GM12878 (cell line): ENCODE measurements around the gene DUSP10. TPM values are rescaled to one million over a fixed set of nuclear protein-coding genes. Genes with fewer than 3 reads are reported as not detected.

ENCODE experiments used
- ATAC-seq: fragments of 200-7000 bp; cut with Tn5 transposase; 3 replicates; pipeline ENCODE4 v1.9.1; 2020; ENCODE audit warnings: mild to moderate bottlenecking, moderate library complexity
- BruUV-seq: library from RNA; stranded (reverse); fragments of 400-500 nt; replicated peaks from 2 replicates; lab custom pipeline; 2021; lab: Mats Ljungman, UMichigan
- CTCF ChIA-PET: fragments of 300-600 bp; sonication (Branson Sonifier 250); formaldehyde crosslinking; extraction: SDS; loops from one replicate; lab custom pipeline; 2021; ENCODE audit warnings: inconsistent platforms; lab: Yijun Ruan, JAX
- POLR2A ChIA-PET: fragments of 350-600 bp; formaldehyde crosslinking; extraction: SDS; loops from one replicate; lab custom pipeline; 2021; ENCODE audit warnings: inconsistent platforms; lab: Charles Lee
- RAD21 ChIA-PET: fragments of 300-600 bp; sonication (Branson Sonifier 250); formaldehyde crosslinking; loops from one replicate; lab custom pipeline; 2023; ENCODE audit warnings: antibody characterized with exemption; ENCODE audit not compliant: unreplicated experiment; lab: Charles Lee
- SMC1A ChIA-PET: fragments of 300-600 bp; sonication (Branson Sonifier 250); formaldehyde crosslinking; loops from one replicate; lab custom pipeline; 2023; ENCODE audit not compliant: unreplicated experiment, uncharacterized antibody; lab: Charles Lee
- DNase-seq: peaks from one replicate; pipeline ENCODE4 v3.0.0-alpha.2; 2011; ENCODE audit warnings: low read depth, low spot score
- FAIRE-seq: peaks from 3 replicates; lab custom pipeline; 2011; peaks lifted over from hg19 to GRCh38; lab: Jason Lieb, UNC
- H2AFZ ChIP-seq: 2 replicates; pipeline ENCODE4 v1.6.0; 2011; ENCODE audit warnings: low read depth, low read length, control low read depth; ENCODE audit not compliant: control insufficient read depth
- H3K27ac ChIP-seq: 2 replicates; pipeline ENCODE4 v1.5.1; 2011; ENCODE audit warnings: control low read depth; ENCODE audit not compliant: control insufficient read depth, insufficient read depth
- H3K27me3 ChIP-seq, 2 experiments: replicated peaks in 1 of 2; 2 replicates each; pipeline versions ENCODE4 v1.6.0 to v1.6.1; 2011; ENCODE audit warnings: low read length in 1 of 2; ENCODE audit not compliant: control insufficient read depth in 2 of 2, insufficient read depth in 2 of 2
- H3K36me3 ChIP-seq, 2 experiments: 2 replicates each; pipeline ENCODE4 v1.5.1; 2011; ENCODE audit warnings: low read length in 1 of 2; ENCODE audit not compliant: control insufficient read depth in 2 of 2, insufficient read depth in 2 of 2
- H3K4me1 ChIP-seq: 2 replicates; pipeline ENCODE4 v1.6.1; 2011; ENCODE audit warnings: mild to moderate bottlenecking, low read length, moderate library complexity, mixed read lengths; ENCODE audit not compliant: control insufficient read depth, insufficient read depth
- H3K4me2 ChIP-seq: 2 replicates; pipeline ENCODE4 v1.6.0; 2011; ENCODE audit warnings: control low read depth; ENCODE audit not compliant: control insufficient read depth, insufficient read depth
- H3K4me3 ChIP-seq: fragments of 200-600 bp; sonication (generic); 2 replicates; pipeline ENCODE4 v1.5.1; 2016
- H3K79me2 ChIP-seq: 2 replicates; pipeline ENCODE4 v1.6.0; 2011; ENCODE audit warnings: low read length; ENCODE audit not compliant: control insufficient read depth, insufficient read depth
- H3K9ac ChIP-seq: 2 replicates; pipeline ENCODE4 v1.8.0; 2011; ENCODE audit warnings: low read length, control low read depth, mixed read lengths; ENCODE audit not compliant: control insufficient read depth, insufficient read depth
- H3K9me3 ChIP-seq: replicated peaks from 3 replicates; pipeline ENCODE4 v1.5.1; 2011; ENCODE audit warnings: mild to moderate bottlenecking, low read length; ENCODE audit not compliant: control insufficient read depth, insufficient read depth
- H4K20me1 ChIP-seq: 2 replicates; pipeline ENCODE4 v1.6.0; 2011; ENCODE audit not compliant: control insufficient read depth, insufficient read depth
- CEBPZ ChIP-seq: fragments of 150-350 bp; IDR thresholded peaks from 2 replicates; pipeline ENCODE4 v1.6.1; 2016; ENCODE audit warnings: low read depth, low read length
- JUNB ChIP-seq: IDR thresholded peaks from 2 replicates; pipeline ENCODE4 v1.6.1; 2016; ENCODE audit warnings: antibody characterized with exemption, mild to moderate bottlenecking
- KAT2A ChIP-seq: conservative IDR thresholded peaks from 2 replicates; pipeline ENCODE4 v1.6.1; 2011; ENCODE audit warnings: low read depth, low read length; ENCODE audit not compliant: control insufficient read depth
- PAX8 ChIP-seq: fragments of 450-650 bp; IDR thresholded peaks from 2 replicates; pipeline ENCODE4 v1.6.1; 2017; ENCODE audit warnings: mild to moderate bottlenecking, moderate library complexity
- POLR2AphosphoS2 ChIP-seq: IDR thresholded peaks from 2 replicates; pipeline ENCODE4 v1.6.1; 2011; ENCODE audit warnings: low read depth, mild to moderate bottlenecking, low read length, improper control_type of control experiment, moderate library complexity
- RELB ChIP-seq: fragments of 450-650 bp; IDR thresholded peaks from 2 replicates; pipeline ENCODE4 v1.6.1; 2017; ENCODE audit warnings: low read depth, mild to moderate bottlenecking, moderate library complexity
- ZNF207 ChIP-seq: fragments of 450-650 bp; IDR thresholded peaks from 2 replicates; pipeline ENCODE4 v1.6.1; 2014; ENCODE audit warnings: antibody characterized with exemption, mild to moderate bottlenecking, borderline replicate concordance
- ZNF24 ChIP-seq: fragments of 450-650 bp; IDR thresholded peaks from 2 replicates; pipeline ENCODE4 v1.6.1; 2017; ENCODE audit warnings: antibody characterized with exemption, mild to moderate bottlenecking
- WGBS: methylation state at CpG from one replicate; pipeline ENCODE4 v1.1.6; 2016; ENCODE audit warnings: low lambda C conversion rate; ENCODE audit not compliant: insufficient replicate concordance, insufficient coverage; ENCODE audit errors: missing lambda C conversion rate; 5-methylcytosine and 5-hydroxymethylcytosine counted together
- in situ Hi-C: fragments of 300-500 bp; cut with MboI; formaldehyde crosslinking; loops from 9 replicates; pipeline ENCODE4 v1.14.3; 2018; ENCODE audit warnings: mixed read lengths
- intact Hi-C: fragments of 100-400 bp; cut with micrococcal nuclease; formaldehyde crosslinking; loops from one replicate; pipeline ENCODE4 v1.14.2; 2022; ENCODE audit not compliant: unreplicated experiment
- polyA plus RNA-seq, 11 experiments: library from polyadenylated mRNA; depleted of rRNA in 4 of 11; unstranded in 6 of 11; stranded (reverse) in 5 of 11; fragments of >200 nt; fragmentation: Nextera tagmentation in 4 of 11; fragmentation: Illumina TruSeq in 1 of 11; extraction: Ambion mirVana in 4 of 11; extraction: Trizol in 1 of 11; gene quantifications; 1 replicate in 1 of 11; 2 replicates in 10 of 11; pipeline versions ENCODE4 v1.2.1 to v1.2.3, GENCODE V29; 2011 to 2016; ENCODE audit warnings: inconsistent platforms in 2 of 11, missing spikeins in 2 of 11, low read depth in 1 of 11
- total RNA-seq, 4 experiments: library from RNA; depleted of rRNA in 3 of 4; stranded (reverse); fragments of >200 nt in 3 of 4; fragmentation: Illumina TruSeq in 1 of 4; extraction: Trizol in 1 of 4; gene quantifications; 2 replicates each; pipeline versions ENCODE4 v1.2.1 to v1.2.3, GENCODE V29; 2013 to 2021
- TF ChIP-seq, protein P1 (sequence below): fragments of 450-650 bp; IDR thresholded peaks from 2 replicates; pipeline ENCODE4 v1.6.1; 2017; ENCODE audit warnings: borderline replicate concordance

Gene DUSP10
- total and polyA plus RNA-seq, 10 of the 15 experiments (the other 5 are each of a cell fraction or from before 2014, with no cell fraction given): 20.3 to 38.4 (median 27.8) TPM

GRCh38 chr1:221765527-221765926, 23.6 kb upstream of the DUSP10 start:
- FAIRE-seq (no peak), ATAC-seq (no peak)
- H2AFZ ChIP-seq: no peak overlapping the region
- POLR2A ChIA-PET: interaction anchor here (1.9 kb wide), 1 partner anchor 12 kb away, joined by 7 read pairs; no protein-coding TSS in a partner anchor
- CTCF ChIA-PET: interaction anchor here (1.0 to 3.0 kb wide), 2 partner anchors 10 to 12 kb away, joined by 3 to 8 read pairs; no protein-coding TSS in a partner anchor
- H3K27ac ChIP-seq: no peak overlapping the region
- H3K4me1 ChIP-seq: peaks cover 24% of the 10 kb centered on the region
- SMC1A ChIA-PET: interaction anchor here (1.4 to 2.2 kb wide), 2 partner anchors 8 to 10 kb away, joined by 5 to 14 read pairs; no protein-coding TSS in a partner anchor
- H3K36me3 ChIP-seq: no peaks in the 10 kb centered on the region
- H3K79me2 ChIP-seq: no peaks in the 10 kb centered on the region
- TF ChIP-seq JUNB: 0 out of 2 replicates have a peak, but pooled peaks have one; percentile 8
- TF ChIP-seq, protein P1, sequence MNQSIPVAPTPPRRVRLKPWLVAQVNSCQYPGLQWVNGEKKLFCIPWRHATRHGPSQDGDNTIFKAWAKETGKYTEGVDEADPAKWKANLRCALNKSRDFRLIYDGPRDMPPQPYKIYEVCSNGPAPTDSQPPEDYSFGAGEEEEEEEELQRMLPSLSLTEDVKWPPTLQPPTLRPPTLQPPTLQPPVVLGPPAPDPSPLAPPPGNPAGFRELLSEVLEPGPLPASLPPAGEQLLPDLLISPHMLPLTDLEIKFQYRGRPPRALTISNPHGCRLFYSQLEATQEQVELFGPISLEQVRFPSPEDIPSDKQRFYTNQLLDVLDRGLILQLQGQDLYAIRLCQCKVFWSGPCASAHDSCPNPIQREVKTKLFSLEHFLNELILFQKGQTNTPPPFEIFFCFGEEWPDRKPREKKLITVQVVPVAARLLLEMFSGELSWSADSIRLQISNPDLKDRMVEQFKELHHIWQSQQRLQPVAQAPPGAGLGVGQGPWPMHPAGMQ: no peak
- TF ChIP-seq, all 136 proteins: peak for 1
- no TSS peak for BruUV-seq
- RAD21 ChIA-PET: interaction anchor here (0.7 to 2.0 kb wide), 4 partner anchors 8 to 227 kb away, joined by 3 to 6 read pairs (median 5); no protein-coding TSS in a partner anchor
- no peak overlapping the region for H3K4me3 ChIP-seq
- no peak overlapping the region for H3K4me2 ChIP-seq
- no peak for DNase-seq
- 2% methylated on average over 2 of the region's 2 CpGs for WGBS
- H4K20me1 ChIP-seq: no peaks in the 10 kb centered on the region
- intact Hi-C loops: no loop called here
- no peaks in the 10 kb centered on the region; the same call in 2 of the 3 replicates for H3K9me3 ChIP-seq
- H3K9ac ChIP-seq: no peak overlapping the region
- no peaks in the 10 kb centered on the region for H3K27me3 ChIP-seq
- in situ Hi-C loops: no loop called here

- Histone ChIP-seq H3K4me3 (no peak overlapping the region), H3K4me2 (peak overlapping the region; percentile 90), H3K79me2 (no peaks in the 10 kb centered on the region; the same call in 1 of the 2 replicates), H3K9me3 (no peaks in the 10 kb centered on the region; the same call in 1 of the 3 replicates), H3K27me3 (no peaks in the 10 kb centered on the region), H4K20me1 (no peaks in the 10 kb centered on the region), H3K36me3 (no peaks in the 10 kb centered on the region), H3K9ac (no peak overlapping the region; the same call in 1 of the 2 replicates), H3K4me1 (peaks cover 58% of the 10 kb centered on the region), H2AFZ (peak overlapping the region; percentile 65; the same call in 1 of the 2 replicates), H3K27ac (peak overlapping the region; percentile 90)
- SMC1A ChIA-PET: interaction anchor here (0.9 to 13.2 kb wide), 11 partner anchors 13 to 113 kb away, joined by 3 to 510 read pairs (median 3); partner anchors contain the start of gene DUSP10
- CTCF ChIA-PET: interaction anchor here (0.7 to 12.2 kb wide), 9 partner anchors 8 to 883 kb away, joined by 3 to 153 read pairs (median 5); partner anchors contain the start of genes DUSP10 and HLX
- no TSS peak for BruUV-seq
- DNase-seq: no peak
- no peak for ATAC-seq
- POLR2A ChIA-PET: interaction anchor here (1.2 to 13.1 kb wide), 6 partner anchors 12 to 278 kb away, joined by 3 to 203 read pairs (median 4); partner anchors contain the start of gene DUSP10
- in situ Hi-C loops (no loop called here), intact Hi-C loops (no loop called here)
- no peak for FAIRE-seq
- WGBS: 57% methylated on average over 2 of the region's 2 CpGs
- RAD21 ChIA-PET: interaction anchor here (1.2 to 12.4 kb wide), 10 partner anchors 14 to 230 kb away, joined by 3 to 393 read pairs (median 8); partner anchors contain the start of gene DUSP10
- TF ChIP-seq PAX8 (no peak), POLR2AphosphoS2 (no peak), RELB (no peak), ZNF207 (no peak), ZNF24 (no peak), KAT2A (no peak), CEBPZ (no peak)
Measured at GRCh38 chr1:221762121-221762520, 20.2 kb upstream of the DUSP10 start.
